NCI-H345 treated with DMSO at 0.1 percent for 48 hours (cell line): ENCODE results near the gene MAP1LC3C.
"Not testable (repeated sequence)": the region's sequence is repeated elsewhere in the genome, so short reads cannot be mapped to it uniquely, and the experiment has no call there.

ENCODE experiments used
- DNase-seq: peaks from one replicate; lab custom pipeline; 2025; ENCODE audit not compliant: unreplicated experiment; lab: John Stamatoyannopoulos, UW

The MAP1LC3C gene

DNA sequence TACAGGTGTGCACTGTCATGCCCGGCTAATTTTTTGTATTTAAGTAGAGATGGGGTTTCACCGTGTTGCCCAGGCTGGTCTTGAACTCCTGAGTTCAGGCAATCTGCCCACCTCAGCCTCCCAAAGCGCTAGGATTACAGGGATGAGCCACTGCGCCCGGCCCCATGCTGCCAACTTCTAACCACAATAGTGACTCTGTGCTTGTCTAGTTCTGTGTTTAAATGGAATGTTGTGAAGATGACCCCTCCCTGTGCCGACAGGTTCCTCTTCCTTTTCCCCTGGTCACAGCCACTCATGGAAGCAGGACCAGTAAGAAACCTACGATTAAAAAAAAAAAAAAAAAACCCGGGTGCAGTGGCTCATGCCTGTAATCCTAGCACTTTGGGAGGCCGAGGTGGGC lies 4.7 kb downstream of the MAP1LC3C start:
- DNase-seq = no peak

DNA sequence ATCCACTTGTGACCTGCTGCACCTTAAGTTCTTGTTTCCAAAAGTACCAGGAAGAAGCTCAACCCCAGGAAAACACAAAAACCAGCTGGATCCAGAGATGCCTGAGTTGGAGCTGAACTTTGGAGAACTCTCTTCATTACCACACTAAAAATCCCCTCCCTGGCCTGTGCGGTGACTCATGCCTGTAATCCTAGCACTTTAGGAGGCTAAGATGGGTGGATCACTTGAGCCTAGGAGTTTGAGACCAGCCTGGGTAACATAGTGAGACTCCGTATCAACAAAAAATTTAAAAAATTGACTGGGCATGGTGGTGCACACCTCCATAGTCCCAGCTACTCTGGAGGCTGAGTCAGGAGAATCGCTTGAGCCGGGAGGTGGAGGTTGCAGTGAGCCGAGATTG lies 6.2 kb downstream of the MAP1LC3C start:
- no peak for DNase-seq

DNA sequence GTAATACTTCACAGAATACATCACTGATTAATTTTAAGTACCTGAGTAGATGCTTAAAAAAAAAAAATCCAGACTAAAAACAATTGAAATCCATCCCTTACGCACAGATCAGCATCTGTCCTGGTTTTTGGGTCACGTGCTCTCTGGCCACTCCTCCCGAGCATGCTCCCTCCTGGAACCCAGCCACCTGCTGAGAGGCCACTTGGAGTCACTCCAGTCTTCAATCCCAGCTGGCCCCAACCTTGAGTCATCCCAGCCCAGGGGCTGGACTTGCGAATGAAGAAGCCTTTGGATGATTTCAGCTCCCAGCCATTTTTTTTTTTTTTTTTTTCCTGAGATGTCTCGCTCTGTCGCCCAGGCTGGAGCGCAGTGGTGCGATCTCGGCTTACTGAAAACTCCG lies 8.9 kb downstream of the MAP1LC3C start:
- DNase-seq = no peak

DNA sequence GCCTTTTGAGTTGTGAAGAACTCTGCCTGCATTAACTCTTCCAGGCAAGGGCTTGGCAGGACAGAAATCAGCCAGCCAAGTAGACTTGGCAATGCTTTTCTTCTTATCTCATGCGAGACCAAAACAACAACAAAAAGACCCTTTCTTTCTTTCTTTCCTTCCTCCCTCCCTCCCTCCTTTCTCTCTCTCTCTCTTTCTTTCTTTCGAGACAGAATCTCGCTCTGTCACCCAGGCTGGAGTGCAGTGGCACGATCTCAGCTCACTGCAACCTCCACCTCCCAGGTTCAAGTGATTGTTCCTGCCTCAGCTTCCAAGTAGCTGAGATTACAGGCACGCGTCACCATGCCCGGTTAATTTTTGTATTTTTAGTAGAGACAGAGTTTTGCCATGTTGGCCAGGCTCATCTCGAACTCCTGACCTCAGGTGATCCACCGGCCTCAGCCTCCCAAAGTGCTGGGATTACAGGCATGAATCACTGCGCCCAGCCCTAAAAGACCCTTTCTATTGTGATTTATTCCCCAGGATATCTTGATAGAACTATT lies 10.4 kb downstream of the MAP1LC3C start:
- not testable (repeated sequence) for DNase-seq

DNA sequence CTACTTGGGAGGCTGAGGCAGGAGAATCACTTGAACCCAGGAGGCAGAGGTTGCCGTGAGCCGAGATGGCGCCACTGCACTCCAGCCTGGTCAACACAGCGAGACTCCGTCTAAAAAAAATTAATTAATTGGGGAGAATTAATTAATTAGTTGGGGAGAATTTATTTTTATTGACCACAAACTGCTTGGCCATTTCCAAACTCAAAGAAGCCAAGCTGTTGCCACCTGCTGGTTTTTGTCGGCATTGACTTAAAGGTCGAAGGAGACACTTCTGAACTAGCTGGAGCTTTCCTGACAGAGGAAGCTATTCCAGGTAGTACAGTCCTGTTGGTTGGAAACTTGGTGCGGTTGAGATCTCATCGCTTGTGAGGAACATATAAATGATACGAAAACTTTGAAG lies 13.1 kb downstream of the MAP1LC3C start:
- DNase-seq = no peak

DNA sequence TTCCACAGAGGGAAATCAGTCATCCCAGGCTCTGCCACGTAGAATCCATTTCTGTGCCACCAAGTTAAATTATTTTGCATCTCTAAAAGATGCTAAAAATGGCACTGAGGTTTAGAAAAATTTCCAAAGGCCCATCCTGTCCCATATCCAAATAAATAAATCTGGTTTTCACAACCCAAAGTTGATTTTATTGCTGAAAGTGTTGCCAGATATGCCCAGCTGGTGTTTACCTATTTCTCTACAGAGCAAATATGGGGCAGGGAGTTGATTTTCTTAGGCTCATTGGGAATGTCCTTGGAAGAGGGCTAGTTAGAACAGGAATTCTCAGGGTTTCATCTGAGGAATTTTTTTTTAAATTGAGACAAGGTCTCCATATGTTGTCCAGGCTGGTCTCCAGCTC lies 19.0 kb downstream of the MAP1LC3C start:
- DNase-seq = no peak

DNA sequence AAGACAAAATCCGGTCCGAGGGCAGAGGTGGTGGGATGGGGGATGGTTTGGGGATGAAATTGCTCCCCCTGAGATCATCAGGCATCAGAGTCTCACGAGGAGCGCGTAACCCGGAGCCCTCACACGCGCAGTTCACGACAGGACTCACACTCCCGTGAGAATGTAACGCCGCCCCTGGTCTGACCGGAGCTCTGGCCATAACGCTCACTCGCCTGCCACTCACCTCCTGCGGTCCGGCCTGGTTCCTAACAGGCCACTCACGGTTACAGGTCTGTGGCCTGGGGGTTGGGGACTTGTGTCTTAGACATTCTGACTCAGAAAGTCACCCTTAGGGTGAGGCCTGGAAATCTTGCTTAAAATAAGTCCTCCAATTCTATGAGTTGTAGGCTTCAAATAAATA lies 19.8 kb downstream of the MAP1LC3C start:
- no peak for DNase-seq

DNA sequence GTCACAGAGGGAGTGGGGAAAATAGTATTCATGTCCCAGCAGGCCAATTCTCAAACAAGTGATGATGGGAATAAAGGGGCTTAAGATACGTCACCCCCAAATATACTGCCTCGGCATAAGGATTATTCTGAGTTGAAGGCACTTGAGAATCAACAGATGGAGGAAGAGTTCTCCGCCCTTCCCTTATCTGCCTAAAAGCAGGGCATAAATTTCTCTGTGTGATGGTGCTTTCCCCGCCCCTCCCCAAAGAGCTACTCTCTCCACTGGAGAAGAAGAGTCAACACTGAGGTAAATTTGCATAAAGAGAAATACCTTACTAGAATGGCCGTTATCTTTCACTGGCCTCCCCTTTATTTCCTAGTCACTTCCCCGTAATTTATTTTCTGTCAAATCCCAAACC lies 22.7 kb downstream of the MAP1LC3C start:
- DNase-seq = no peak

DNA sequence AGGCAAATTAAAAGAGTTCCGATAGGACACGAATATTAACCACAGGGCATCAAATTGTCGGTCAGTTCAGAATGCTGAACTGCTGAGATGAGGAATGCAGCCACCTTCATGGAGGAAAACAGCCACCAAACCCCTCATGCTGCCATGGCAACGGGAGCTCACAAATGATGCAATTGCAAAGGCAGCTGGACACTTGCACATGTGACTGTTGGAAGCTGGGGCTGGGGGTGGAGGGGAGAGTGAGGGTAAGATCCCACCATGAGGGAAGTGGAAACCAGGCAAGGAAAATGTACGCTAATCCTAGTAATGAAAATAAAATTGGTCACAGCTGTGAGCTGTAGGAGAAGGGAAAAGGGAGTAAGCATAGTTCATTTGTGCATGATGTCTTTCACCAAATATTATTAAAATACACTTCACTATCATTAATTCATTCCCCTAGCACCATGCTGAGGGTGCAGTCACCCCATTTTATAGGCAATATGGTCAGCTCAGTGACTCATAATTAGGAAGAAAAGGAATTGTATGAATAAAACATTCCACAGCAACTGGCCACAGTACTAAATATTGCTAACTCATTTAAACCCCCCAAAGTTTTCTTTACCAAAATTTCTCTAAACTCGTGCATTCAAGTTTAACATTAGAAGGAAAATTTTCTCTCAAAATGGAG lies 26.1 kb downstream of the MAP1LC3C start:
- DNase-seq = no peak

DNA sequence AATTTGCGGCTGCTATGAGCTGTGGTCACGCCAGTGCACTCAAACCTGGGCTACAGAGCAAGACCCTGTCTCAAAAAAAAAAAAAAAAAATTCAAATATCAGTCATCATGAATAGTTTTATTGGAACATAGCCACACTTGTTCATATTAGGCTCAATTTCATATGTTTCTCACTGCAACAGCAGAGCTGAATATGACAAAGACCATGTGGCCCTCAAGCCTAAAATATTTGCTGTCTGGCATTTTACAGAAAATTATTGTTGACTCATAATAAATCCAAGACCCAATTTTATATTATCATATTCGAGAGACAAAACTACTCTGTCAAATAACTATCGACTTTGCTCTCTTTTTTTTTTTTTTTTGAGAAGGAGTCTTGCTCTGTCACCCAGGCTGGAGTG lies 30.3 kb downstream of the MAP1LC3C start:
- DNase-seq = no peak

DNA sequence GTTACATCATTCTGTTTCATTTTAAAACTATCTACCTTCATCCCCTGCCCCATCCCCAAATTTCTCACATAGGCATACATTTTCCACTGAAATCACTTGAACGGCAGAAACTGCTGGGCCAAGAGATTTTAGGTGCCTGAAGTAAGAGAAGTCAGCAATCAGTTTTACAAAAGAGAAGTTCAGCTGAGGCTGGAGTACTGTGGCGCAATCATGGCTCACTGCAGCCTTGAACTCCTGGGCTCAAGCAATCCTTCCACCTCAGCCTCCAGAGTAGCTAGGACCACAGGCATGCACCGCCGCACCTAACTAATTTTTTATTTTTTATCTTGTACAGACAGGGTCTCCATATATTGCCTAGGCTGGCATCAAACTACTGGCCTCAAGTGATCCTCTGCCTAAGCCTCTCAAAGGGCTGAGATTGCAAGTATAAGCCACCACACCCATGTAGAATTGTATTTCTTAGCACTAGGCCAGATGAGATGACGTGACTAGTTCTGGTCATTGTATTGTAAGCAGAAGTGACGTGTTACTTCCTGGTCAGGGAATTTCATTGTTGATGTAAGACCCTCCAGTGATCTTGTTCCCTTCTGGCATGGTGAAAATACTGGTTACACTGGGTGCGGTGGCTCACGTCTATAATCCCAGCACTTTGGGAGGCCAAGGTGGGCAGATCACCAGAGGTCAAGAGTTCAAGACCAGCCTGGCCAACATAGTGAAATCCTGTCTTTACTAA lies 34.2 kb downstream of the MAP1LC3C start:
- DNase-seq = no peak

DNA sequence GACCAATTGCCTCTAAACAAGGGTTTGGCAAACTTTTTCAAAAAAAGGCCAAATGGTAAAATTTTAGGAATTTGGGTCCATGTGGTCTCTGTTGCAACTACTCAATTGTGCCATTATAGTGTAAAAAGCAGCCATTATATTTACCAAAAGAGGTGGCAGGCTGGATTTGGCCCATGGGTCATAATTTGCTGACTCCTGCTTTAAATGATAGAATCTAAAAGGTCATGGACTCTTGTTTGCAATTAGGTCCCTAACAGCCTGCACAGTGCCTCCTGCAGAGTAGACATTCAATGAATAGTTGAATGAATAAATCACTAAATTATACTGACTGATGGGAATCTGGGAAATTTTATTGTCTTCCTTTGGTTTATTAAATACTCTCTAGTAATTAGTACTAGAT lies 35.2 kb downstream of the MAP1LC3C start:
- no peak for DNase-seq

DNA sequence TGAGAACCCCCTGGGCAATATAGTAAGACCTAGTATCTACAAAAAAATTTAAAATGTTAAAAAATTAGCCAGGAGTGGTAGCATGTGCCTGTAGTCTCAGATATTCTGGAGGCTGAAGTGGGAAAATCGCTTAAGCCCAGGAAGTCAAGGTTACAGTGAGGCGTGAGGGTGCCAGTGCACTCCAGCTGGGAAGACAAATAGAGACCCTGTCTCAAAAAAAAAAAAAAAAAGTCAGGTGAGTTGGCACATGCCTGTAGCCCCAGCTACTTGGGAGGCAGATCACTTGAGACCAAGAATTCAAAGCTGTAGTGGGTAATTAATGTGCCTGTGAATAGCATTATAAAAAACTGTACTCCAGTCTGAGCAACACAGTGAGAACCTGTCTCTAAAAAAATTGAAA lies 36.7 kb downstream of the MAP1LC3C start:
- DNase-seq = peak; percentile 20

DNA sequence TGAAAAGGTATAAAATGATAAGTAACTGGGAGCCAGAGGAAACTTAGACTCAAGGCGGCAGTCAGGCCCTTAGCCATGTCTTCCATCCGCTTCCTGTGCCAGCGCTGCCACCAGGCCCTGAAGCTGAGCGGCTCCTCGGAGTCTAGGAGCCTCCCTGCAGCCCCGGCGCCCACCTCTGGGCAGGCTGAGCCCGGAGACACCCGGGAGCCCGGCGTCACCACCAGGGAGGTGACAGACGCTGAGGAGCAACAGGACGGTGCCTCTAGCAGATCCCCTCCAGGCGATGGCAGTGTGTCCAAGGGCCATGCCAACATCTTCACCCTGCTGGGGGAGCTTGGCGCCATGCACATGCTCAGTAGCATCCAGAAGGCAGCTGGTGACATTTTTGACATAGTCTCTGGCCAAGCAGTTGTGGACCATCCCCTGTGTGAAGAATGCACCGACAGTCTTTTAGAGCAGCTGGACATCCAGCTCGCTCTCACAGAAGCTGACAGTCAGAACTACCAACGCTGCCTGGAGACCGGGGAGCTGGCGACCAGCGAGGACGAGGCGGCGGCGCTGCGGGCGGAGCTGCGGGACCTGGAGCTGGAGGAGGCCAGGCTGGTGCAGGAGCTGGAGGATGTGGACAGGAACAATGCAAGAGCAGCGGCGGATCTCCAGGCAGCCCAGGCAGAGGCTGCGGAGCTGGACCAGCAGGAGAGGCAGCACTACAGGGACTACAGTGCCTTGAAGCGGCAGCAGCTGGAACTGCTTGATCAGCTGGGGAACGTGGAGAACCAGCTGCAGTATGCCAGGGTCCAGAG lies 41.0 kb downstream of the MAP1LC3C start, which contains the start of gene BECN2:
Gene BECN2 (plus strand): TSS at position 76 of the 803 bp plus-strand sequence. CDS start 0 bp downstream, at position 76.
- no peak for DNase-seq

DNA sequence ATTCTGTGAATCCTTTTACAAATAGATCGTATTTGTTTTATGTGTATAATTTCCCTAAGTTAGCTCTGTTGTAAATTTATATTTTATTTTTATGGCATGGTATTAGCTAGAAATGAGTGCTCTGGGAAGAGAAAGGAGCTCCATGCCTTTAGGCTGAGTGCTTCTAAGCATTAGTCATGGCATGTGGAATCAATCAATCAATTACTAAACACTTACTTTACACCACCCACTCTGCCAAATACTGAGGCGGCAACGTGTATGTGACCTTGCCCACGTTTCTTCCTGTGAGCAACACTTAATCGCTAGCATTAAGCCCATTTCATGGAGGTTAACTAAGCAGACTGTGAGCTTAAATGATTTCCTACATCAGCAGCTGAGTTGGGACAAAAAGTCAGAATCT lies 48.5 kb downstream of the MAP1LC3C start:
- no peak for DNase-seq

DNA sequence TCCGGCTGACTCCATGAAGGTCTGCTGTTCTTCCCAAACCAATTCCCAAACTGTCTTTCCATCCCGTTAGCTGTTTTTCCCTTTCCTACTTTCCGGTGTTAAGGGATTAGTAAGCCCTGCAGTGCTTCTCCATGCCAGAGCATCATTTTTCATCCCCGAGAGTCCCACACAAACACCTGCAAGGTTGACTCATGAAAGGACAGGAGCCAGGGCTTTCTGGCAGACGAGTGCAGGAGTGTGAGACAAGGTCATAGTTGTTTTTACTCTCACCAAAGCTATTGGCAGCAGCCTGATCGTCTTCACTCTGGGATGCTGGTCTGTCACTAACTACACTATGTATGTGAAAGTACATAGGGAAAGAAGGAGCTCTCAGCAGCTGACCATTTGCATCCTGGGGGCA lies 51.5 kb downstream of the MAP1LC3C start:
- DNase-seq = no peak
